PFSK-1 (cell line): ENCODE results near the gene ADAMTS16.

Experiments used
- POLR2AphosphoS5 ChIP-seq: IDR thresholded peaks from 2 replicates; pipeline ENCODE4 v1.6.1; 2012; ENCODE audit warnings: low read depth, mild to moderate bottlenecking, control low read depth, low read length, moderate library complexity
- SIN3A ChIP-seq: IDR thresholded peaks from 2 replicates; pipeline ENCODE4 v1.6.1; 2012; ENCODE audit warnings: mild to moderate bottlenecking, low read length, moderate library complexity, borderline replicate concordance; ENCODE audit not compliant: insufficient read depth
- TF ChIP-seq, protein P1 (sequence below), 2 experiments: IDR thresholded peaks; 2 replicates each; pipeline versions ENCODE4 v1.6.1 to v1.8.0; 2011 to 2012; ENCODE audit warnings: low read depth in 2 of 2, low read length in 2 of 2, control low read depth in 1 of 2, inconsistent platforms in 1 of 2, mild to moderate bottlenecking in 1 of 2, moderate library complexity in 1 of 2; ENCODE audit not compliant: insufficient read depth in 1 of 2

DNA sequence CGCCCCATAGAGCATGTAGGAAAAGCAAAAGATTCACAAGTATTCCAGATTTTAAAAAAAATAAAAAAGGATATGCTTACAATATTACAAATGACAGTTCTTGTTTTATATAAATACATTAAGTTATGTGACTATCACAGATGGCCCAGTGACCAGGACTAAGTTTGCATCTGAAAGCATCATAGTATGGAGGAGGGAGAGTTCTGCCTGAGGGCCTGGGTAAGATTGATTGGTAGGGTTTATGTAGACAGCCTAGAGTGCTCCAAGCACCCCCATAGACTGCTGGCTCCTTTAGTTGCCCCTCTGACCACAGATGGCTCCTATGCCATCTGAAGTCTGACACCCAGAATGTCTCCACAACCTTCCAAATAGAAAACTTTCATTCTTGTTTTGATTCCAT is 48.0 kb upstream of the ADAMTS16 start:
- TF ChIP-seq, protein P1, sequence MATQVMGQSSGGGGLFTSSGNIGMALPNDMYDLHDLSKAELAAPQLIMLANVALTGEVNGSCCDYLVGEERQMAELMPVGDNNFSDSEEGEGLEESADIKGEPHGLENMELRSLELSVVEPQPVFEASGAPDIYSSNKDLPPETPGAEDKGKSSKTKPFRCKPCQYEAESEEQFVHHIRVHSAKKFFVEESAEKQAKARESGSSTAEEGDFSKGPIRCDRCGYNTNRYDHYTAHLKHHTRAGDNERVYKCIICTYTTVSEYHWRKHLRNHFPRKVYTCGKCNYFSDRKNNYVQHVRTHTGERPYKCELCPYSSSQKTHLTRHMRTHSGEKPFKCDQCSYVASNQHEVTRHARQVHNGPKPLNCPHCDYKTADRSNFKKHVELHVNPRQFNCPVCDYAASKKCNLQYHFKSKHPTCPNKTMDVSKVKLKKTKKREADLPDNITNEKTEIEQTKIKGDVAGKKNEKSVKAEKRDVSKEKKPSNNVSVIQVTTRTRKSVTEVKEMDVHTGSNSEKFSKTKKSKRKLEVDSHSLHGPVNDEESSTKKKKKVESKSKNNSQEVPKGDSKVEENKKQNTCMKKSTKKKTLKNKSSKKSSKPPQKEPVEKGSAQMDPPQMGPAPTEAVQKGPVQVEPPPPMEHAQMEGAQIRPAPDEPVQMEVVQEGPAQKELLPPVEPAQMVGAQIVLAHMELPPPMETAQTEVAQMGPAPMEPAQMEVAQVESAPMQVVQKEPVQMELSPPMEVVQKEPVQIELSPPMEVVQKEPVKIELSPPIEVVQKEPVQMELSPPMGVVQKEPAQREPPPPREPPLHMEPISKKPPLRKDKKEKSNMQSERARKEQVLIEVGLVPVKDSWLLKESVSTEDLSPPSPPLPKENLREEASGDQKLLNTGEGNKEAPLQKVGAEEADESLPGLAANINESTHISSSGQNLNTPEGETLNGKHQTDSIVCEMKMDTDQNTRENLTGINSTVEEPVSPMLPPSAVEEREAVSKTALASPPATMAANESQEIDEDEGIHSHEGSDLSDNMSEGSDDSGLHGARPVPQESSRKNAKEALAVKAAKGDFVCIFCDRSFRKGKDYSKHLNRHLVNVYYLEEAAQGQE (IDR thresholded peaks at IDR 0.05; ENCODE audit: insufficient read depth in 1 of 2, low read depth in 2 of 2, low read length in 2 of 2): no peak
- TF ChIP-seq POLR2AphosphoS5: no peak
- TF ChIP-seq SIN3A: no peak
